ENCODE results near the gene GAS2L1. TPM values are rescaled to one million over a fixed set of nuclear protein-coding genes. Genes with fewer than 3 reads are reported as not detected.

Gene GAS2L1
- total and polyA plus RNA-seq, 2 of the 4 experiments (the other 2 are of a cell fraction) = 1.4 to 15.6 TPM

GRCh38 chr22:29340566-29340965 is 34.1 kb downstream of the GAS2L1 start:
- no peak for TF ChIP-seq RAD21 (IDR thresholded peaks at IDR 0.05; ENCODE audit: low read length)
- TF ChIP-seq CTCF (conservative IDR thresholded peaks at IDR 0.05; ENCODE audit: low read depth, low read length) = no peak
- TF ChIP-seq USF2 (IDR thresholded peaks at IDR 0.05; ENCODE audit: low read depth, low read length) = no peak
- TF ChIP-seq POLR2A (IDR thresholded peaks at IDR 0.05; ENCODE audit: low read depth, low read length) = no peak
- no peak for TF ChIP-seq NFE2L2 (IDR thresholded peaks at IDR 0.05; ENCODE audit: low read depth, low read length)
- no peak for TF ChIP-seq RFX5 (IDR thresholded peaks at IDR 0.05; ENCODE audit: low read depth, low read length)
- TF ChIP-seq BHLHE40 (IDR thresholded peaks at IDR 0.05; ENCODE audit: low read depth, low read length) = no peak
- no peak for TF ChIP-seq CHD1 (IDR thresholded peaks at IDR 0.05; ENCODE audit: low read depth, low read length)
- TF ChIP-seq FOS (IDR thresholded peaks at IDR 0.05; ENCODE audit: low read depth, low read length) = no peak
- H3K36me3 ChIP-seq (ENCODE audit: control insufficient read depth, insufficient read depth, low read length) = peaks cover 55% of the 10 kb centered on the region
- no peak overlapping the region for H3K27ac ChIP-seq (ENCODE audit: insufficient read depth, low read length)
- no peak overlapping the region for H4K8ac ChIP-seq (ENCODE audit: low read depth in 2 of 2, low read length in 2 of 2)
- H3K9me1 ChIP-seq (ENCODE audit: insufficient read depth, low read length) = no peaks in the 10 kb centered on the region
- no peak overlapping the region for H3K18ac ChIP-seq (ENCODE audit: low read depth, low read length)
- no peak overlapping the region for H2AFZ ChIP-seq (replicated peaks; ENCODE audit: low read length, poor library complexity)
- no peaks in the 10 kb centered on the region for H3K9me3 ChIP-seq (ENCODE audit: control insufficient read depth, insufficient read depth, low read length)
- no peak overlapping the region for H3K14ac ChIP-seq (replicated peaks; ENCODE audit: low read depth, low read length)
- no peak overlapping the region for H2BK5ac ChIP-seq (ENCODE audit: low read depth, low read length, poor library complexity, severe bottlenecking)
- H3K56ac ChIP-seq (ENCODE audit: extremely low read depth, insufficient read depth, low read length) = no peak overlapping the region
- DNase-seq (no peak), ATAC-seq (ENCODE audit: low read depth) (no peak)
- ChIA-PET CTCF (no interaction called here), POLR2A (ENCODE audit: unreplicated experiment) (no interaction called here)
- no peak overlapping the region for H2BK120ac ChIP-seq (ENCODE audit: low read depth, low read length)
- no peak overlapping the region for H3K4ac ChIP-seq (ENCODE audit: low read depth, low read length)
- intact Hi-C loops (cut with micrococcal nuclease) = no loop called here
- no peak overlapping the region for H2BK15ac ChIP-seq (ENCODE audit: low read depth, low read length)
- H2BK20ac ChIP-seq (ENCODE audit: low read depth, low read length) = no peak overlapping the region
- no peak overlapping the region for H2AK5ac ChIP-seq (ENCODE audit: low read depth, low read length)
- H4K20me1 ChIP-seq (ENCODE audit: insufficient read depth, low read length) = peaks cover 11% of the 10 kb centered on the region
- no peak overlapping the region for H2AK9ac ChIP-seq (replicated peaks; ENCODE audit: low read depth, low read length, poor library complexity)
- 100% methylated on average over 1 of the region's 8 CpGs; no CpG with 5 or more reads in 1 of the 2 experiments for WGBS, 2 experiments (ENCODE audit: extremely low coverage in 2 of 2, insufficient read length in 1 of 2)
- no peaks in the 10 kb centered on the region for H3K4me1 ChIP-seq (ENCODE audit: control insufficient read depth, insufficient read depth, low read length)
- H4K91ac ChIP-seq (ENCODE audit: insufficient read depth, low read depth, low read length) = no peak overlapping the region
- H3K79me1 ChIP-seq (ENCODE audit: low read depth in 1 of 2, low read length in 2 of 2) = no peaks in the 10 kb centered on the region
- no peak overlapping the region for H3K9ac ChIP-seq (ENCODE audit: low read depth, low read length)
- no peak overlapping the region for H3K4me2 ChIP-seq (ENCODE audit: low read depth, low read length)
- no peaks in the 10 kb centered on the region for H3K27me3 ChIP-seq (ENCODE audit: control insufficient read depth, insufficient read depth, low read length)
- BruUV-seq (replicated peaks) = no TSS peak
- in situ Hi-C loops (cut with MboI; ENCODE audit: low sequenced_read_pairs) = no loop called here
- dilution Hi-C loops (cut with HindIII; ENCODE audit: low sequenced_read_pairs, unreplicated experiment) = no loop called here
- no peak overlapping the region for H3K23ac ChIP-seq (ENCODE audit: low read depth, low read length)
- H4K5ac ChIP-seq (ENCODE audit: low read depth, low read length) = no peak overlapping the region
- no peak overlapping the region for H3K4me3 ChIP-seq (ENCODE audit: insufficient read depth, low read depth, low read length)

All from IMR-90 (cell line).